HS-5 (cell line): ENCODE data around the gene REC114.

Experiments
- DNase-seq: peaks from one replicate; pipeline ENCODE4 v3.0.0-alpha.2; 2012; ENCODE audit warnings: low read depth

The REC114 gene

GRCh38 chr15:73605759-73606436 is 162.9 kb downstream of the REC114 start:
- no peak for DNase-seq

GRCh38 chr15:73607405-73607804 is 164.4 kb downstream of the REC114 start:
- no peak for DNase-seq

GRCh38 chr15:73607843-73608242 is 164.9 kb downstream of the REC114 start:
- no peak for DNase-seq

GRCh38 chr15:73608475-73608874 is 165.5 kb downstream of the REC114 start:
- DNase-seq = no peak

- DNase-seq = no peak
Measured at GRCh38 chr15:73608941-73609340, 166.0 kb downstream of the REC114 start.
